Suprapubic skin (tissue), 4 donors: ENCODE results near the gene LYPD6B.

Experiments
- CTCF ChIP-seq, 2 donors: fragments of 200-600 bp in 1 of 2; fragments of 450-650 bp in 1 of 2; sonication (generic) in 1 of 2; IDR thresholded peaks; one replicate each; pipeline ENCODE4 v1.5.1; 2016 to 2019; ENCODE audit warnings: antibody characterized with exemption in 2 of 2, mild to moderate bottlenecking in 1 of 2, moderate library complexity in 1 of 2
- EP300 ChIP-seq: sonication (generic); formaldehyde crosslinking; IDR thresholded peaks from one replicate; pipeline ENCODE4 v1.6.1; 2017; ENCODE audit warnings: antibody characterized with exemption
- POLR2AphosphoS5 ChIP-seq, 3 donors: sonication (generic); formaldehyde crosslinking; IDR thresholded peaks; one replicate each; pipeline ENCODE4 v1.6.1; 2017; ENCODE audit warnings: antibody characterized with exemption in 3 of 3

DNA sequence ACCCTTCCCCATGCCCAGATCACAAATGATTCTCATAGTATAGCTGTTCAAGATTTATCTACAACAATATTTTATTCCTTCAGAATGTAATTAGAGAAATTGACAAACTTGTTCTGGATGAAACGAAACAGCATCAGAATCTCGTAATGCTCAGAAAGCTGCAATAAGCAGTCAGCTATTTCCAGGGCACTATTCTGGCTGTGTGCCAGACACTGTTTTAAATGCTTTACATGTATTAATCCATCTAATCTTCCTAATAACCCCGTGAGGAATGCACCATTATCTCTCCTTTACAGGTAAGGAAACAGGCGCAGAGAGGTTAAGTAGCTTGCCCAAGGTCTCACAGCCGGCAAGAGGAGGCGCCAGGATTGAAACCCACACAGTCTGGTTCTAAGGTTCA is 10.1 kb upstream of the LYPD6B start:
- TF ChIP-seq CTCF (IDR thresholded peaks at IDR 0.05): no peak
- TF ChIP-seq EP300: no peak
- no peak for TF ChIP-seq POLR2AphosphoS5 (IDR thresholded peaks at IDR 0.05)
